DND-41 (cell line): ENCODE measurements around the gene ADCY4.

Experiments used
- ATAC-seq: fragments of 200-7000 bp; cut with Tn5 transposase; 3 replicates; pipeline ENCODE4 v1.9.1; 2021; ENCODE audit warnings: low read depth; ENCODE audit not compliant: insufficient read depth
- DNase-seq: peaks from one replicate; pipeline ENCODE4 v3.0.0-alpha.2; 2020
- H2AFZ ChIP-seq: 2 replicates; pipeline ENCODE4 v1.6.0; 2012; ENCODE audit warnings: low read depth, low read length
- H3K27ac ChIP-seq: 2 replicates; pipeline ENCODE4 v1.5.1; 2012; ENCODE audit warnings: low read length, inconsistent platforms
- H3K27me3 ChIP-seq: fragments of 200-600 bp; sonication (generic); 2 replicates; pipeline ENCODE4 v1.6.0; 2012; ENCODE audit warnings: low read length, mild to moderate bottlenecking, inconsistent platforms; ENCODE audit not compliant: insufficient read depth, poor library complexity
- H3K36me3 ChIP-seq: 2 replicates; pipeline ENCODE4 v1.5.1; 2012; ENCODE audit warnings: low read length, inconsistent platforms; ENCODE audit not compliant: insufficient read depth
- H3K4me1 ChIP-seq: 2 replicates; pipeline ENCODE4 v1.5.1; 2012; ENCODE audit warnings: mild to moderate bottlenecking, low read length; ENCODE audit not compliant: insufficient read depth
- H3K4me2 ChIP-seq: 2 replicates; pipeline ENCODE4 v1.6.0; 2012; ENCODE audit warnings: mild to moderate bottlenecking, moderate library complexity, low read length, inconsistent platforms; ENCODE audit not compliant: insufficient read depth
- H3K4me3 ChIP-seq, 2 experiments: fragments of 200-600 bp in 1 of 2; shearing (Covaris generic) in 1 of 2; 2 replicates each; pipeline ENCODE4 v1.5.1; 2012 to 2016; ENCODE audit warnings: inconsistent platforms in 2 of 2, low read length in 2 of 2, mild to moderate bottlenecking in 2 of 2, low read depth in 1 of 2, moderate library complexity in 1 of 2
- H3K79me2 ChIP-seq: 2 replicates; pipeline ENCODE4 v1.6.0; 2012; ENCODE audit warnings: low read length, inconsistent platforms; ENCODE audit not compliant: insufficient read depth
- H3K9ac ChIP-seq: 2 replicates; pipeline ENCODE4 v1.6.0; 2012; ENCODE audit warnings: low read depth, mild to moderate bottlenecking, inconsistent platforms, low read length, moderate library complexity
- H3K9me3 ChIP-seq: 2 replicates; pipeline ENCODE4 v1.5.1; 2012; ENCODE audit warnings: low read length, moderate library complexity, mild to moderate bottlenecking, inconsistent platforms; ENCODE audit not compliant: insufficient read depth, severe bottlenecking
- H4K20me1 ChIP-seq: 2 replicates; pipeline ENCODE4 v1.6.0; 2012; ENCODE audit warnings: low read length; ENCODE audit not compliant: insufficient read depth
- EZH2 ChIP-seq: IDR thresholded peaks from 3 replicates; pipeline ENCODE4 v1.6.1; 2012; ENCODE audit warnings: borderline replicate concordance, low read depth, mild to moderate bottlenecking, moderate library complexity, low read length, inconsistent platforms; ENCODE audit not compliant: severe bottlenecking
- TF ChIP-seq, protein P1 (sequence below): IDR thresholded peaks from 2 replicates; pipeline ENCODE4 v1.5.1; 2012; ENCODE audit warnings: borderline replicate concordance, low read length, moderate library complexity, mild to moderate bottlenecking; ENCODE audit not compliant: poor library complexity, severe bottlenecking; ENCODE audit errors: extremely low read depth

ADCY4 gene

DNA sequence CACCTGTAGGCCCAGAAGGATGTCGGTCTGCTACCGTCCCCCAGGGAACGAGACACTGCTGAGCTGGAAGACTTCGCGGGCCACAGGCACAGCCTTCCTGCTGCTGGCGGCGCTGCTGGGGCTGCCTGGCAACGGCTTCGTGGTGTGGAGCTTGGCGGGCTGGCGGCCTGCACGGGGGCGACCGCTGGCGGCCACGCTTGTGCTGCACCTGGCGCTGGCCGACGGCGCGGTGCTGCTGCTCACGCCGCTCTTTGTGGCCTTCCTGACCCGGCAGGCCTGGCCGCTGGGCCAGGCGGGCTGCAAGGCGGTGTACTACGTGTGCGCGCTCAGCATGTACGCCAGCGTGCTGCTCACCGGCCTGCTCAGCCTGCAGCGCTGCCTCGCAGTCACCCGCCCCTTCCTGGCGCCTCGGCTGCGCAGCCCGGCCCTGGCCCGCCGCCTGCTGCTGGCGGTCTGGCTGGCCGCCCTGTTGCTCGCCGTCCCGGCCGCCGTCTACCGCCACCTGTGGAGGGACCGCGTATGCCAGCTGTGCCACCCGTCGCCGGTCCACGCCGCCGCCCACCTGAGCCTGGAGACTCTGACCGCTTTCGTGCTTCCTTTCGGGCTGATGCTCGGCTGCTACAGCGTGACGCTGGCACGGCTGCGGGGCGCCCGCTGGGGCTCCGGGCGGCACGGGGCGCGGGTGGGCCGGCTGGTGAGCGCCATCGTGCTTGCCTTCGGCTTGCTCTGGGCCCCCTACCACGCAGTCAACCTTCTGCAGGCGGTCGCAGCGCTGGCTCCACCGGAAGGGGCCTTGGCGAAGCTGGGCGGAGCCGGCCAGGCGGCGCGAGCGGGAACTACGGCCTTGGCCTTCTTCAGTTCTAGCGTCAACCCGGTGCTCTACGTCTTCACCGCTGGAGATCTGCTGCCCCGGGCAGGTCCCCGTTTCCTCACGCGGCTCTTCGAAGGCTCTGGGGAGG lies 23.9 kb downstream of the ADCY4 start, which contains the start of gene LTB4R:
Gene LTB4R, plus strand, starts transcription at position 857 of the 959 bp plus-strand sequence. CDS start 4,150 bp downstream, outside the sequence.
- ATAC-seq (no peak), DNase-seq (no peak)
- Histone ChIP-seq H3K27ac (no peak within 1 kb of the TSS), H3K4me1 (no peaks in the 10 kb centered on the region), H3K4me3 (no peak within 1 kb of the TSS), H3K9me3 (no peaks in the 10 kb centered on the region), H3K9ac (no peak within 1 kb of the TSS), H2AFZ (no peak within 1 kb of the TSS), H4K20me1 (0 out of 2 replicates have a peak, but pooled peaks cover 5% of the 10 kb centered on the region), H3K79me2 (no peaks in the 10 kb centered on the region), H3K4me2 (no peak within 1 kb of the TSS), H3K36me3 (peaks cover 41% of the 10 kb centered on the region), H3K27me3 (no peaks in the 10 kb centered on the region)
- TF ChIP-seq, protein P1, sequence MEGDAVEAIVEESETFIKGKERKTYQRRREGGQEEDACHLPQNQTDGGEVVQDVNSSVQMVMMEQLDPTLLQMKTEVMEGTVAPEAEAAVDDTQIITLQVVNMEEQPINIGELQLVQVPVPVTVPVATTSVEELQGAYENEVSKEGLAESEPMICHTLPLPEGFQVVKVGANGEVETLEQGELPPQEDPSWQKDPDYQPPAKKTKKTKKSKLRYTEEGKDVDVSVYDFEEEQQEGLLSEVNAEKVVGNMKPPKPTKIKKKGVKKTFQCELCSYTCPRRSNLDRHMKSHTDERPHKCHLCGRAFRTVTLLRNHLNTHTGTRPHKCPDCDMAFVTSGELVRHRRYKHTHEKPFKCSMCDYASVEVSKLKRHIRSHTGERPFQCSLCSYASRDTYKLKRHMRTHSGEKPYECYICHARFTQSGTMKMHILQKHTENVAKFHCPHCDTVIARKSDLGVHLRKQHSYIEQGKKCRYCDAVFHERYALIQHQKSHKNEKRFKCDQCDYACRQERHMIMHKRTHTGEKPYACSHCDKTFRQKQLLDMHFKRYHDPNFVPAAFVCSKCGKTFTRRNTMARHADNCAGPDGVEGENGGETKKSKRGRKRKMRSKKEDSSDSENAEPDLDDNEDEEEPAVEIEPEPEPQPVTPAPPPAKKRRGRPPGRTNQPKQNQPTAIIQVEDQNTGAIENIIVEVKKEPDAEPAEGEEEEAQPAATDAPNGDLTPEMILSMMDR, result no peak
- TF ChIP-seq EZH2, result no peak

DNA sequence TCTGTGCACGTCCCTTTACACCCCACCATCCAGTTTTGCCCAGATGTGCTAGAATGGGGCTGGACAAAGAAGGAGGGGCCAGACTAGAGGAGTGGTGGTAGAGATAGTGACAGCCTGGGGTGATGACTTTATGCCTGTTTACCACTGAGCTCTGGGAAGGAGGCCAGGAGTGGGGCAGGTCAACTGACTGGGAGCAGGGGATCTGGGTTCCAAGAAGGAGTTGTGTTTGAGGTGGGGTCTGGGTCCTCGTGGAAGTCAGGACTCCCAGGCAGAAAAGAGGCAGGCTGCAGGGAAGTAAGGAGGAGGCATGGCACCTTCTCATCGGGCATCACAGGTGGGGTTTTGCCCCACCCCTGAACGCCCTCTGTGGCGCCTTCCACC lies 24.6 kb downstream of the ADCY4 start:
- DNase-seq, result no peak
- no peak overlapping the region for H3K9ac ChIP-seq

DNA sequence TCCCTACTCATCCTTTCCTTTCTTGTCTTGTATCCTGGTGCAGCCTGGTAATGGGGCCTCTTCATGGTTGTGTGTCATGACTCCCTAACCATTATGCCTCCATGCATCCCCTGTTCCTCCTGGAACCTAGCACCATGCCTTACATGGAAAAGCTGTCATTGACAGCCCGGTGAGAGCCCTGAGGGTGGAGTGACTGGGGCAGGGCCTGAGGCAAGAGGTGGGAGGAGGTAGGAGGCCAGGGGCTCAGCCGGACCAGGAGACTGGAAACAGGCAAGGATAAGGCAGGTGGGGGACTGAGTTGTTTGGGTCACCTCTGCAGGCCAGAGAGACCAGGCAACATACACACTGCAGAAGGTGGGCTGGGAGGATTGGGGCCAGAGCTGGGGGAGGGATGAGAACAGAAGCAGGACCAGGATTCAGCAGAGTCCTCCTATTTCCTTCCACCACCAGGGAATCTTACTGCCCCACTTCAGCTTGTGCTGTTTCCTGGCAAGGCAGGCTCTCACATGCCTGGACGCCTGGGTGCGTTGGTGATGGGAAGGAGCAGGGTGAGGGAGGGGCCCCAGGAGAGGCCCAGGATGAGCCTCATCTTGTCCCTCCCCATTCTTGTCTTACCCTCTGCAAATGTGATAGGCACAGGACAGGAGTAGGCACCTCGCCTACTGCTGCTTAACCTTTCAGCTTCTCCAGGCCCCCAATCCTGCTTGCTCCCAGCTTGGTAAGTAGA lies 25.2 kb downstream of the ADCY4 start, which contains the start of gene LTB4R2:
Gene LTB4R2, plus strand, starts transcription at position 603 of the 727 bp plus-strand sequence. CDS start 525 bp downstream, outside the sequence.
- TF ChIP-seq EZH2, result no peak
- TF ChIP-seq, protein P1, result no peak
- no peak within 1 kb of the TSS for H3K27ac ChIP-seq

More for the DNA sequence above, 24.6 kb downstream of the ADCY4 start:
- no peak overlapping the region for H3K4me3 ChIP-seq
- H3K27me3 ChIP-seq, result no peaks in the 10 kb centered on the region
- no peak for ATAC-seq
- no peaks in the 10 kb centered on the region for H3K9me3 ChIP-seq
- H3K79me2 ChIP-seq, result no peaks in the 10 kb centered on the region
- H3K4me1 ChIP-seq, result no peaks in the 10 kb centered on the region
- H4K20me1 ChIP-seq, result 0 out of 2 replicates have a peak, but pooled peaks cover 5% of the 10 kb centered on the region
- H2AFZ ChIP-seq, result no peak overlapping the region
- peaks cover 48% of the 10 kb centered on the region for H3K36me3 ChIP-seq
- no peak overlapping the region for H3K27ac ChIP-seq
- TF ChIP-seq, protein P1, result no peak
- TF ChIP-seq EZH2, result no peak
- H3K4me2 ChIP-seq, result no peak overlapping the region

More for the DNA sequence above, 25.2 kb downstream of the ADCY4 start, which contains the start of gene LTB4R2:
- no peak for ATAC-seq
- 0 out of 2 replicates have a peak, but pooled peaks cover 5% of the 10 kb centered on the region for H4K20me1 ChIP-seq
- H3K9ac ChIP-seq, result no peak within 1 kb of the TSS
- no peak within 1 kb of the TSS for H3K4me3 ChIP-seq
- DNase-seq, result no peak
- no peaks in the 10 kb centered on the region for H3K79me2 ChIP-seq
- no peak within 1 kb of the TSS for H2AFZ ChIP-seq
- H3K27me3 ChIP-seq, result no peaks in the 10 kb centered on the region
- no peaks in the 10 kb centered on the region for H3K9me3 ChIP-seq
- H3K4me2 ChIP-seq, result no peak within 1 kb of the TSS
- no peaks in the 10 kb centered on the region for H3K4me1 ChIP-seq
- peaks cover 54% of the 10 kb centered on the region for H3K36me3 ChIP-seq
